H1 (cell line): ENCODE measurements around the gene EFR3B.

Experiments used
- POLR2A ChIP-seq, 2 experiments: IDR thresholded peaks; 1 replicate in 1 of 2; 2 replicates in 1 of 2; pipeline ENCODE4 v1.6.1; 2011; ENCODE audit warnings: low read depth in 2 of 2, low read length in 2 of 2, mild to moderate bottlenecking in 2 of 2; ENCODE audit errors: control extremely low read depth in 1 of 2
- POLR2AphosphoS5 ChIP-seq: IDR thresholded peaks from 2 replicates; pipeline ENCODE4 v1.6.1; 2011; ENCODE audit warnings: low read depth, low read length

- TF ChIP-seq POLR2A (IDR thresholded peaks at IDR 0.05; ENCODE audit: control extremely low read depth in 1 of 2, low read depth in 2 of 2, low read length in 2 of 2) (no peak), POLR2AphosphoS5 (no peak)
These were observed 16.5 kb upstream of the EFR3B start for GRCh38 chr2:25025229-25026007.
